Loucy (cell line): ENCODE measurements around the gene MAPRE3.

Experiments used
- H2AFZ ChIP-seq: fragments of 200-600 bp; sonication (generic); 2 replicates; pipeline ENCODE4 v1.6.0; 2016; ENCODE audit warnings: antibody characterized with exemption, mild to moderate bottlenecking, low read length, moderate library complexity
- H3F3A ChIP-seq: fragments of 200-600 bp; 2 replicates; pipeline ENCODE4 v1.6.0; 2016; ENCODE audit warnings: antibody characterized with exemption, low read depth, mild to moderate bottlenecking
- H3K27me3 ChIP-seq: fragments of 200-600 bp; sonication (generic); 2 replicates; pipeline ENCODE4 v1.6.1; 2014; ENCODE audit warnings: low read length, mild to moderate bottlenecking; ENCODE audit not compliant: insufficient read depth, poor library complexity, severe bottlenecking
- H3K36me3 ChIP-seq: fragments of 200-600 bp; sonication (generic); 2 replicates; pipeline ENCODE4 v1.6.1; 2016; ENCODE audit warnings: low read length; ENCODE audit not compliant: insufficient read depth
- H3K4me1 ChIP-seq: fragments of 200-600 bp; sonication (generic); 2 replicates; pipeline ENCODE4 v1.5.1; 2014; ENCODE audit warnings: low read length, mild to moderate bottlenecking; ENCODE audit not compliant: insufficient read depth, poor library complexity, severe bottlenecking
- H3K4me2 ChIP-seq: fragments of 200-600 bp; sonication (generic); 2 replicates; pipeline ENCODE4 v1.6.0; 2014; ENCODE audit warnings: antibody characterized with exemption, low read length, low read depth, mild to moderate bottlenecking; ENCODE audit not compliant: poor library complexity, severe bottlenecking
- H3K4me3 ChIP-seq: fragments of 200-600 bp; sonication (generic); 2 replicates; pipeline ENCODE4 v1.5.1; 2014; ENCODE audit warnings: low read length, mild to moderate bottlenecking, mixed read lengths; ENCODE audit not compliant: poor library complexity, severe bottlenecking
- H3K79me2 ChIP-seq: fragments of 200-600 bp; sonication (generic); 2 replicates; pipeline ENCODE4 v1.6.1; 2014; ENCODE audit warnings: low read length; ENCODE audit not compliant: insufficient read depth
- H3K9ac ChIP-seq: fragments of 200-600 bp; sonication (generic); 2 replicates; pipeline ENCODE4 v1.6.0; 2014; ENCODE audit warnings: mild to moderate bottlenecking, low read depth, low read length, moderate library complexity; ENCODE audit not compliant: poor library complexity, severe bottlenecking
- H3K9me2 ChIP-seq: fragments of 200-600 bp; sonication (generic); replicated peaks from 2 replicates; pipeline ENCODE4 v1.6.1; 2016; ENCODE audit warnings: low read depth, low read length, mixed read lengths
- H3K9me3 ChIP-seq: fragments of 200-600 bp; sonication (generic); 2 replicates; pipeline ENCODE4 v1.6.1; 2014; ENCODE audit warnings: mild to moderate bottlenecking, antibody characterized with exemption, low read length, low read depth; ENCODE audit not compliant: insufficient read depth
- H4K20me1 ChIP-seq: fragments of 200-600 bp; sonication (generic); 2 replicates; pipeline ENCODE4 v1.6.0; 2014; ENCODE audit warnings: antibody characterized with exemption, low read length, mild to moderate bottlenecking; ENCODE audit not compliant: insufficient read depth, poor library complexity, severe bottlenecking
- CTCF ChIP-seq: fragments of 200-600 bp; sonication (generic); conservative IDR thresholded peaks from 2 replicates; pipeline ENCODE4 v1.5.1; 2014; ENCODE audit warnings: mild to moderate bottlenecking, antibody characterized with exemption, low read length
- EZH2phosphoT487 ChIP-seq: fragments of 200-600 bp; IDR thresholded peaks from 2 replicates; pipeline ENCODE4 v1.6.1; 2018; ENCODE audit warnings: antibody characterized with exemption, mild to moderate bottlenecking, moderate library complexity, borderline replicate concordance

The MAPRE3 gene

GRCh38 chr2:26993768-26994167, 23.3 kb downstream of the MAPRE3 start:
- Histone ChIP-seq H4K20me1 (no peaks in the 10 kb centered on the region), H3K9me2 (no peaks in the 10 kb centered on the region), H2AFZ (no peak overlapping the region), H3K4me3 (no peak overlapping the region), H3K4me1 (no peaks in the 10 kb centered on the region), H3K27me3 (no peaks in the 10 kb centered on the region), H3F3A (no peaks in the 10 kb centered on the region), H3K79me2 (no peaks in the 10 kb centered on the region), H3K4me2 (no peak overlapping the region), H3K9ac (no peak overlapping the region), H3K36me3 (no peaks in the 10 kb centered on the region), H3K9me3 (no peaks in the 10 kb centered on the region)
- TF ChIP-seq CTCF (no peak), EZH2phosphoT487 (no peak)

- Histone ChIP-seq H3K27me3 (no peaks in the 10 kb centered on the region), H3K36me3 (no peaks in the 10 kb centered on the region), H3K9ac (no peak overlapping the region), H3K79me2 (no peaks in the 10 kb centered on the region), H3K9me3 (no peaks in the 10 kb centered on the region), H4K20me1 (no peaks in the 10 kb centered on the region), H3F3A (no peaks in the 10 kb centered on the region), H3K4me1 (no peaks in the 10 kb centered on the region), H3K4me3 (no peak overlapping the region), H3K4me2 (no peak overlapping the region), H2AFZ (no peak overlapping the region), H3K9me2 (no peaks in the 10 kb centered on the region)
- no peak for TF ChIP-seq CTCF
- TF ChIP-seq EZH2phosphoT487, result no peak
Observed at GRCh38 chr2:26994983-26995382, 24.5 kb downstream of the MAPRE3 start.

- Histone ChIP-seq H3K9me3 (no peaks in the 10 kb centered on the region), H3K4me3 (no peak overlapping the region), H3K79me2 (no peaks in the 10 kb centered on the region), H3K36me3 (no peaks in the 10 kb centered on the region), H3K4me1 (no peaks in the 10 kb centered on the region), H3F3A (no peaks in the 10 kb centered on the region), H2AFZ (no peak overlapping the region), H4K20me1 (no peaks in the 10 kb centered on the region), H3K9ac (no peak overlapping the region), H3K9me2 (no peaks in the 10 kb centered on the region), H3K4me2 (no peak overlapping the region), H3K27me3 (no peaks in the 10 kb centered on the region)
- TF ChIP-seq CTCF (no peak), EZH2phosphoT487 (no peak)
Observed at GRCh38 chr2:26997394-26997793, 27.0 kb downstream of the MAPRE3 start.
